GM12874 (cell line): ENCODE data around the gene RHOA.

Experiments used
- TF ChIP-seq, protein P1 (sequence below): IDR thresholded peaks from 2 replicates; pipeline ENCODE4 v1.5.1; 2011; ENCODE audit warnings: low read depth, mild to moderate bottlenecking, control low read depth, low read length, moderate library complexity; ENCODE audit not compliant: insufficient read depth

Gene RHOA

GRCh38 chr3:49411968-49412631 lies at the start of gene RHOA, which contains the start of gene TCTA:
TSS of gene RHOA (minus strand) at chr3:49411976. CDS start at chr3:49375589, 36,387 bp downstream.
TSS of gene TCTA (plus strand) at chr3:49412423. CDS start at chr3:49412427, 4 bp downstream.
- TF ChIP-seq, protein P1, sequence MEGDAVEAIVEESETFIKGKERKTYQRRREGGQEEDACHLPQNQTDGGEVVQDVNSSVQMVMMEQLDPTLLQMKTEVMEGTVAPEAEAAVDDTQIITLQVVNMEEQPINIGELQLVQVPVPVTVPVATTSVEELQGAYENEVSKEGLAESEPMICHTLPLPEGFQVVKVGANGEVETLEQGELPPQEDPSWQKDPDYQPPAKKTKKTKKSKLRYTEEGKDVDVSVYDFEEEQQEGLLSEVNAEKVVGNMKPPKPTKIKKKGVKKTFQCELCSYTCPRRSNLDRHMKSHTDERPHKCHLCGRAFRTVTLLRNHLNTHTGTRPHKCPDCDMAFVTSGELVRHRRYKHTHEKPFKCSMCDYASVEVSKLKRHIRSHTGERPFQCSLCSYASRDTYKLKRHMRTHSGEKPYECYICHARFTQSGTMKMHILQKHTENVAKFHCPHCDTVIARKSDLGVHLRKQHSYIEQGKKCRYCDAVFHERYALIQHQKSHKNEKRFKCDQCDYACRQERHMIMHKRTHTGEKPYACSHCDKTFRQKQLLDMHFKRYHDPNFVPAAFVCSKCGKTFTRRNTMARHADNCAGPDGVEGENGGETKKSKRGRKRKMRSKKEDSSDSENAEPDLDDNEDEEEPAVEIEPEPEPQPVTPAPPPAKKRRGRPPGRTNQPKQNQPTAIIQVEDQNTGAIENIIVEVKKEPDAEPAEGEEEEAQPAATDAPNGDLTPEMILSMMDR = no peak

GRCh38 chr3:49460956-49461355 lies 49.2 kb upstream of the RHOA start:
- TF ChIP-seq, protein P1 = no peak

GRCh38 chr3:49460188-49460890 lies 48.6 kb upstream of the RHOA start:
- TF ChIP-seq, protein P1 = no peak

GRCh38 chr3:49456466-49456865 lies 44.7 kb upstream of the RHOA start:
- TF ChIP-seq, protein P1 = no peak

DNA sequence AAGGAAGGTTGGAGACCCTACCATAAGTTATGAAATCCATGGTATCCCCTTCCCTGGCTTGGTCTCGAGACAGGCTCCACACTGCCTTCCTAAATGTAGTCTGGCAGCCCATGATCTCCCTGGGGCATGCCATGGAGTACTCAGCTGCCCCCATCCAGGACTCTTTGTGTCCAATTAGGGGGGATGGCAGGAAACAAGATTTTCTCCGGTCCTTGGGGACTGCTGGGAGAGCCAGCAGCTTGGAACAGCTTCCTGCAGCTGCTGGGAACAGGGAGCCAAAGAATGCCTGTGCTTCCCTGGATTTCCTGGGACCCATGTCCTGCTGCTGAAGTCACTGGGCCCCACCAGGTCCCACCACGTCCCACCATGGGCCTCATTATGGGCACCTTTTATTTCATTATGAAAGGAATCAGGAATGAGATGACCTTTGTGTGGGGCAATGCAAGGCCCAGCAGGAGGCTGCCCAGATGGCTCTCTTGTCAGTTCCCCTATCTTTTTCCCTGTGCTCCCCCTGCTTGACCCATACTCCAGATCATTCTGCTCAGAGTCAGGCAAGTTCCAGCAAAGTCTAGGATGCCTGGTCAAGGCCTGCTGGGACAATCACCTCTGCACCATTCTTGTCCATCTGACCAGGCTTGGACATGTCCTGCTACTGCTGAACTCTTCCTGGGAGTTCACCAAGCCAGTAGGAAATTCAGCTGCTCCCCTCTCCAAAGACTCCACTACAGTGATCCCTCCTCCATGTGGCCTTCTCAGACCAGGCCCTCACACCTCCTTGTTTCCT lies 43.3 kb upstream of the RHOA start:
- TF ChIP-seq, protein P1 = no peak

DNA sequence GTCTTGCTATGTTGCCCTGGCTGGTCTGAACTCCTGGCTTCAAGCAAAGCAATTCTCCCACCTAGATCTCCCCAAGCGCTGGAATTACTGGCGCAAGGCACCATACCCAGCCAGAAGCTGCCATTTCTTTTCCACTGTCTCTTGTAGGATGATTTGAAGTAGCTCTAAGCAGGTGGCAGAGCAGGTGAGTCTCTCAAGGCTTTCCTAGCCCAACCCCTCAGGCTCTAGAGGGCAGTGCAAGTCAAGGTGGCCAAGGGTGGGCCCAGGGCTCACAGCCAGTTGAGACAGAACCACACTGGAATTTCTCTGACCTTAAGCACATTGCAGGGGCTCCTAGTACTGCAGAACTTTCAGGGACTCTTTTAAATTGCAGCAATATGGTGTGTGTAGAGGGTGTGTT lies 42.7 kb upstream of the RHOA start:
- TF ChIP-seq, protein P1 = peak; percentile 21; the same call in 1 of the 2 replicates

GRCh38 chr3:49453621-49454020 lies 41.8 kb upstream of the RHOA start:
- TF ChIP-seq, protein P1 = no peak
